Natural killer cell (primary cell): ENCODE data around the gene SF3A1. TPM values are rescaled to one million over a fixed set of nuclear protein-coding genes. Genes with fewer than 3 reads are reported as not detected.
A peak's percentile ranks its signal among the peaks of the same experiment; 100 is the strongest.

Source experiments
- ATAC-seq, 3 donors: fragments of 150-1000 bp in 2 of 3; fragments of 200-7000 bp in 1 of 3; cut with Tn5 transposase; 1 replicate in 1 of 3; 2 replicates in 2 of 3; pipeline ENCODE4 v1.10.0; 2021; ENCODE audit warnings: mild to moderate bottlenecking in 2 of 3, moderate library complexity in 2 of 3
- DNase-seq, 2 donors: peaks; one replicate each; pipeline versions ENCODE4 v3.0.0 to v3.0.0-alpha.2; 2013 to 2021; ENCODE audit warnings: mixed read lengths in 1 of 2
- H3K27ac ChIP-seq: one replicate; pipeline ENCODE4 v1.5.1; 2013; ENCODE audit warnings: mild to moderate bottlenecking, low read length
- H3K27me3 ChIP-seq: one replicate; pipeline ENCODE4 v1.6.1; 2013; ENCODE audit warnings: low read length; ENCODE audit not compliant: control insufficient read depth, insufficient read depth
- H3K36me3 ChIP-seq: one replicate; pipeline ENCODE4 v1.6.1; 2013; ENCODE audit warnings: low read length; ENCODE audit not compliant: control insufficient read depth, insufficient read depth
- H3K4me1 ChIP-seq: one replicate; pipeline ENCODE4 v1.6.1; 2013; ENCODE audit warnings: low read length; ENCODE audit not compliant: control insufficient read depth, insufficient read depth
- H3K4me3 ChIP-seq: one replicate; pipeline ENCODE4 v1.5.1; 2013; ENCODE audit warnings: low read length
- H3K9me3 ChIP-seq: one replicate; pipeline ENCODE4 v1.6.1; 2013; ENCODE audit warnings: low read length; ENCODE audit not compliant: control insufficient read depth, insufficient read depth
- H3K27ac Mint-ChIP-seq, 2 donors: one replicate each; pipeline ENCODE4 v1.8.0; 2022; ENCODE audit warnings: mild to moderate bottlenecking in 2 of 2, mixed read lengths in 2 of 2, moderate library complexity in 1 of 2
- H3K27me3 Mint-ChIP-seq, 2 donors: one replicate each; pipeline ENCODE4 v1.8.0; 2022; ENCODE audit warnings: low read depth in 2 of 2, mixed read lengths in 2 of 2
- H3K36me3 Mint-ChIP-seq: one replicate; pipeline ENCODE4 v1.8.0; 2022; ENCODE audit warnings: mixed read lengths
- H3K4me1 Mint-ChIP-seq, 2 donors: one replicate each; pipeline ENCODE4 v1.8.0; 2022; ENCODE audit warnings: mixed read lengths in 2 of 2
- H3K4me3 Mint-ChIP-seq: one replicate; pipeline ENCODE4 v1.8.0; 2022; ENCODE audit warnings: mild to moderate bottlenecking, moderate library complexity, mixed read lengths
- H3K9me3 Mint-ChIP-seq, 2 donors: one replicate each; pipeline ENCODE4 v1.8.0; 2022; ENCODE audit warnings: mixed read lengths in 2 of 2
- WGBS: methylation state at CpG from one replicate; pipeline ENCODE4 v1.1.7; 2013; ENCODE audit warnings: missing lambda C conversion rate; ENCODE audit not compliant: insufficient coverage; 5-methylcytosine and 5-hydroxymethylcytosine counted together
- intact Hi-C: fragments of 100-400 bp; cut with micrococcal nuclease; formaldehyde crosslinking; loops from one replicate; pipeline ENCODE4 v1.14.2; 2022
- total RNA-seq, 4 donors: library from RNA; stranded (reverse); fragments of 120-200 nt in 1 of 4; gene quantifications; one replicate each; pipeline versions ENCODE4 v1.2.3 to v1.2.4, GENCODE V29; 2013 to 2022
- TF ChIP-seq, protein P1 (sequence below): fragments of 200-600 bp; IDR thresholded peaks from one replicate; pipeline ENCODE4 v1.8.0; 2022; ENCODE audit warnings: antibody characterized with exemption

The SF3A1 gene
- total RNA-seq, 3 donors from 2014 or later (not counting 1 experiment from before 2014, with no cell fraction given), result 309 to 340 (median 319) TPM

- ATAC-seq, result peak; percentile 34 to 63 (median 48)
- Histone ChIP-seq H3K4me1 (peaks cover 58% of the 10 kb centered on the region), H3K9me3 (no peaks in the 10 kb centered on the region), H3K4me3 (no peak overlapping the region), H3K27me3 (no peaks in the 10 kb centered on the region), H3K27ac (no peak overlapping the region), H3K36me3 (peaks cover under 1% of the 10 kb centered on the region)
- TF ChIP-seq, protein P1, sequence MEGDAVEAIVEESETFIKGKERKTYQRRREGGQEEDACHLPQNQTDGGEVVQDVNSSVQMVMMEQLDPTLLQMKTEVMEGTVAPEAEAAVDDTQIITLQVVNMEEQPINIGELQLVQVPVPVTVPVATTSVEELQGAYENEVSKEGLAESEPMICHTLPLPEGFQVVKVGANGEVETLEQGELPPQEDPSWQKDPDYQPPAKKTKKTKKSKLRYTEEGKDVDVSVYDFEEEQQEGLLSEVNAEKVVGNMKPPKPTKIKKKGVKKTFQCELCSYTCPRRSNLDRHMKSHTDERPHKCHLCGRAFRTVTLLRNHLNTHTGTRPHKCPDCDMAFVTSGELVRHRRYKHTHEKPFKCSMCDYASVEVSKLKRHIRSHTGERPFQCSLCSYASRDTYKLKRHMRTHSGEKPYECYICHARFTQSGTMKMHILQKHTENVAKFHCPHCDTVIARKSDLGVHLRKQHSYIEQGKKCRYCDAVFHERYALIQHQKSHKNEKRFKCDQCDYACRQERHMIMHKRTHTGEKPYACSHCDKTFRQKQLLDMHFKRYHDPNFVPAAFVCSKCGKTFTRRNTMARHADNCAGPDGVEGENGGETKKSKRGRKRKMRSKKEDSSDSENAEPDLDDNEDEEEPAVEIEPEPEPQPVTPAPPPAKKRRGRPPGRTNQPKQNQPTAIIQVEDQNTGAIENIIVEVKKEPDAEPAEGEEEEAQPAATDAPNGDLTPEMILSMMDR, result peak; percentile 93
- DNase-seq, result peak; percentile 83 to 89
- intact Hi-C loops, result loop anchor here (1.0 to 5.0 kb wide), 6 partner anchors 24 to 198 kb away; partner anchors contain the start of genes LIF, RNF215 and SF3A1
- Mint-ChIP-seq H3K4me3 (no peak overlapping the region), H3K9me3 (no peaks in the 10 kb centered on the region), H3K36me3 (no peaks in the 10 kb centered on the region), H3K27me3 (no peaks in the 10 kb centered on the region), H3K27ac (no peak overlapping the region), H3K4me1 (peaks cover 19 to 39% of the 10 kb centered on the region in 2 donors)
- WGBS, result 58% methylated on average over 31 of the region's 31 CpGs
Observed at GRCh38 chr22:30286813-30287647, 69.7 kb downstream of the SF3A1 start.

- Histone ChIP-seq H3K9me3 (no peaks in the 10 kb centered on the region), H3K4me1 (peaks cover 59% of the 10 kb centered on the region), H3K27me3 (no peaks in the 10 kb centered on the region), H3K27ac (no peak overlapping the region), H3K36me3 (no peaks in the 10 kb centered on the region), H3K4me3 (no peak overlapping the region)
- WGBS, result 96% methylated on average over 5 of the region's 5 CpGs
- intact Hi-C loops, result loop anchor here (5.0 kb wide), 1 partner anchor 39 kb away; the partner anchor contains the start of gene LIF
- H3K4me1 Mint-ChIP-seq, result peaks cover 19 to 33% of the 10 kb centered on the region in 2 donors
- DNase-seq, result no peak
- no peak for ATAC-seq
- H3K4me3 Mint-ChIP-seq, result no peak overlapping the region
- TF ChIP-seq, protein P1, result no peak
- H3K27me3 Mint-ChIP-seq, result no peaks in the 10 kb centered on the region
- no peaks in the 10 kb centered on the region for H3K36me3 Mint-ChIP-seq
- H3K27ac Mint-ChIP-seq, result no peak overlapping the region
- no peaks in the 10 kb centered on the region for H3K9me3 Mint-ChIP-seq
Observed at GRCh38 chr22:30286331-30286730, 70.4 kb downstream of the SF3A1 start.

DNA sequence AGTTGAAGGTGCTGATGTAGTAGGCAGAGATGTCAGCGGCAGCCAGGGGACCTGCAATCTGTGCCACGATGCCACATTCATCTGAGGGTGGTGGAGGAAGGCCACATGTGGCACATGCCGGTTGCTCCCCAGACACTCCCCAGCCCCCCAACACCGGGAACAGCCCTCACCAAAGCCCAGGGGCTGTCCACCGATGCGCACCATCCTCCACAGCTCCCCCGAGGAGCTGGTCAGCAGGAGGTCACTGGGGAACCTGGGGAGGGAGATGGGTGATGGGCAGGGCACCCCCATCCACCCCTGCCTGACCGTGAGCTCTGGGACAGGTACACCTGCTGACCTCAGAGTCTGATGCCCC, 70.9 kb downstream of the SF3A1 start:
- no peak overlapping the region for H3K27ac ChIP-seq
- H3K27me3 ChIP-seq, result no peaks in the 10 kb centered on the region
- Mint-ChIP-seq H3K27me3 (no peaks in the 10 kb centered on the region), H3K27ac (no peak overlapping the region), H3K4me1 (peaks cover 19 to 33% of the 10 kb centered on the region in 2 donors), H3K9me3 (no peaks in the 10 kb centered on the region), H3K4me3 (no peak overlapping the region), H3K36me3 (no peaks in the 10 kb centered on the region)
- no peaks in the 10 kb centered on the region for H3K36me3 ChIP-seq
- intact Hi-C loops, result loop anchor here (5.0 kb wide), 1 partner anchor 39 kb away; the partner anchor contains the start of gene LIF
- H3K4me3 ChIP-seq, result no peak overlapping the region
- H3K4me1 ChIP-seq, result peaks cover 57% of the 10 kb centered on the region
- DNase-seq (no peak), ATAC-seq (no peak)
- WGBS, result 91% methylated on average over 3 of the region's 8 CpGs
- TF ChIP-seq, protein P1, result no peak
- H3K9me3 ChIP-seq, result no peaks in the 10 kb centered on the region
